ENCODE measurements around the gene CHCHD6. TPM values are rescaled to one million over a fixed set of nuclear protein-coding genes. Genes with fewer than 3 reads are reported as not detected.

Gene CHCHD6, protein sequence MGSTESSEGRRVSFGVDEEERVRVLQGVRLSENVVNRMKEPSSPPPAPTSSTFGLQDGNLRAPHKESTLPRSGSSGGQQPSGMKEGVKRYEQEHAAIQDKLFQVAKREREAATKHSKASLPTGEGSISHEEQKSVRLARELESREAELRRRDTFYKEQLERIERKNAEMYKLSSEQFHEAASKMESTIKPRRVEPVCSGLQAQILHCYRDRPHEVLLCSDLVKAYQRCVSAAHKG
- total RNA-seq = 10 to 100 TPM; 23.6 to 34.4 TPM
- 42.5 TPM for polyA plus RNA-seq (2013, experiment 1 of 2)
- polyA plus RNA-seq (2013, experiment 2 of 2) = 39.8 TPM
- long read RNA-seq, experiment 1, transcript CHCHD6-201 (8 exons, 1,006 nt) = major isoform, 16 of 25 reads
- long read RNA-seq, experiment 1, partial matches to known transcripts = 6 of 25 reads
- long read RNA-seq, experiment 1, other reads (novel, unspliced or antisense) = 3 of 25 reads
- long read RNA-seq, experiment 2, transcript CHCHD6-201 (8 exons, 1,006 nt) = major isoform, 24 of 37 reads
- long read RNA-seq, experiment 2, partial matches to known transcripts = 1 of 37 reads
- long read RNA-seq, experiment 2, other reads (novel, unspliced or antisense) = 12 of 37 reads
- long read RNA-seq, experiment 3, transcript CHCHD6-201 (8 exons, 1,006 nt) = major isoform, 31 of 50 reads
- long read RNA-seq, experiment 3, partial matches to known transcripts = 5 of 50 reads
- long read RNA-seq, experiment 3, other reads (novel, unspliced or antisense) = 14 of 50 reads
- long read RNA-seq, experiment 4, transcript CHCHD6-201 (8 exons, 1,006 nt) = major isoform, 57 of 72 reads
- long read RNA-seq, experiment 4, partial matches to known transcripts = 6 of 72 reads
- long read RNA-seq, experiment 4, other reads (novel, unspliced or antisense) = 9 of 72 reads

DNA sequence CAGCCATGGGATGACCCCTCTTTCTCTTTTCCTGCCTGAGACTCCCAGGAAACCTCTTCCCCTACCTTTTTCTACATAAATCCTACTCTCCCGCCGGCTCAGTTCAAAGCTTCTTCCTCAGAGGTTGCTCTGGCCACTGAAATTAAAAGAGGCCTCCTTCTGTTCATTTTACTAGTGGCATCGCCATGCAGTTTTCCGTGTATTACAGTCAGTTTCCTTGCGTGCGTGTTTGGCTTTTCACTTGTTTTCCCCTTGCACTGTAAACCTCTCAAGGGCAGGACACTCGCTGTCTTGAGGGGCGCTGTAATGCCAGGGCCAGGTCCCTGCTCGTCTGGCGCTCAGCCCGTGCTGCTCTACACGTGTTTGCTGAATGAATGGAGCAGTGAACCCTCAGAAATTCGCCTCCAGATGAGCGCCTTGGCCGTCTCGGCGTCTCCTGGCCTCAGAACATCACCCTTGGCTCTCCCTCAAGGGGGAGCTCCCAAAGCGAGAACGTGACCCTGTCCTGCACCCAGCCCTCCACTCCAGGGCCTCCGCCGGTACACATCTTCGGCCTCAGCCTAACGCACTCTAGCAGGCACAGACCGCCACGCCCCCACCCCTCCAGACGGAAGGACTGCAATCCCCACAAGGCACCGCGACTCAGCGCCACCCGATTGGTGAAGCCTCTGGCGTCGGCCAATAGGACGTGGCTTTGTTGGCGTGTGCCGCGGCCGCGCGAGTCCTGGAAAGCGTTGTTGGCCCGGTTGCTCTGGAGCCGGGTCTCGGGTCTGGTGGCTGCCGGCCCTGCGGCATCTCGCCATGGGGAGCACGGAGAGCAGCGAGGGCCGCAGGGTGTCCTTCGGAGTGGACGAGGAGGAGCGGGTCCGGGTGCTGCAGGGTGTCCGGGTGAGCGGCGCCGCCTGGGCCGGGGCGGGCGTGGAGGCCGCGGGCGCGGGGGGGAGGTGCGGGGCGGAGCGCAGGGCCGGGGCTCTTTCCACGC lies at the start of gene CHCHD6:
CHCHD6 (plus strand) TSS at position 729 of the 982 bp plus-strand sequence; CDS start at position 802, 73 bp downstream.
- WGBS, 2 experiments (ENCODE audit: insufficient coverage in 1 of 2, insufficient read length in 1 of 2) = 6 to 8% methylated on average over 48 to 69 of the region's 69 CpGs
- peak within 1 kb of the TSS; percentile 84 for H3K4me3 Mint-ChIP-seq
- peaks cover 5% of the 10 kb centered on the region for H3K36me3 Mint-ChIP-seq (ENCODE audit: low read depth)
- Histone ChIP-seq H3K36me3 (ENCODE audit: control insufficient read depth, insufficient read depth, low read length) (no peaks in the 10 kb centered on the region), H3K4me1 (ENCODE audit: control insufficient read depth, insufficient read depth, low read length) (no peaks in the 10 kb centered on the region), H3K9ac (ENCODE audit: extremely low read depth, low read length, poor library complexity, severe bottlenecking) (no peak within 1 kb of the TSS), H3K9me3 (ENCODE audit: control insufficient read depth, low read length) (no peaks in the 10 kb centered on the region), H3K4me3 (ENCODE audit: low read length) (peak within 1 kb of the TSS; percentile 79), H3K27ac (ENCODE audit: low read depth, low read length) (no peak within 1 kb of the TSS), H3K27me3 (ENCODE audit: control insufficient read depth, insufficient read depth, low read length, poor library complexity, severe bottlenecking) (peaks cover 18% of the 10 kb centered on the region)
- TF ChIP-seq, protein P1, sequence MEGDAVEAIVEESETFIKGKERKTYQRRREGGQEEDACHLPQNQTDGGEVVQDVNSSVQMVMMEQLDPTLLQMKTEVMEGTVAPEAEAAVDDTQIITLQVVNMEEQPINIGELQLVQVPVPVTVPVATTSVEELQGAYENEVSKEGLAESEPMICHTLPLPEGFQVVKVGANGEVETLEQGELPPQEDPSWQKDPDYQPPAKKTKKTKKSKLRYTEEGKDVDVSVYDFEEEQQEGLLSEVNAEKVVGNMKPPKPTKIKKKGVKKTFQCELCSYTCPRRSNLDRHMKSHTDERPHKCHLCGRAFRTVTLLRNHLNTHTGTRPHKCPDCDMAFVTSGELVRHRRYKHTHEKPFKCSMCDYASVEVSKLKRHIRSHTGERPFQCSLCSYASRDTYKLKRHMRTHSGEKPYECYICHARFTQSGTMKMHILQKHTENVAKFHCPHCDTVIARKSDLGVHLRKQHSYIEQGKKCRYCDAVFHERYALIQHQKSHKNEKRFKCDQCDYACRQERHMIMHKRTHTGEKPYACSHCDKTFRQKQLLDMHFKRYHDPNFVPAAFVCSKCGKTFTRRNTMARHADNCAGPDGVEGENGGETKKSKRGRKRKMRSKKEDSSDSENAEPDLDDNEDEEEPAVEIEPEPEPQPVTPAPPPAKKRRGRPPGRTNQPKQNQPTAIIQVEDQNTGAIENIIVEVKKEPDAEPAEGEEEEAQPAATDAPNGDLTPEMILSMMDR (conservative IDR thresholded peaks at IDR 0.05) = peak; percentile 52
- peaks cover 11% of the 10 kb centered on the region for H3K4me1 Mint-ChIP-seq
- H3K27ac Mint-ChIP-seq = peak within 1 kb of the TSS; percentile 60
- peaks cover 36% of the 10 kb centered on the region for H3K27me3 Mint-ChIP-seq (ENCODE audit: insufficient read depth)
- peak; percentile 99 for DNase-seq
- no peaks in the 10 kb centered on the region for H3K9me3 Mint-ChIP-seq

DNA sequence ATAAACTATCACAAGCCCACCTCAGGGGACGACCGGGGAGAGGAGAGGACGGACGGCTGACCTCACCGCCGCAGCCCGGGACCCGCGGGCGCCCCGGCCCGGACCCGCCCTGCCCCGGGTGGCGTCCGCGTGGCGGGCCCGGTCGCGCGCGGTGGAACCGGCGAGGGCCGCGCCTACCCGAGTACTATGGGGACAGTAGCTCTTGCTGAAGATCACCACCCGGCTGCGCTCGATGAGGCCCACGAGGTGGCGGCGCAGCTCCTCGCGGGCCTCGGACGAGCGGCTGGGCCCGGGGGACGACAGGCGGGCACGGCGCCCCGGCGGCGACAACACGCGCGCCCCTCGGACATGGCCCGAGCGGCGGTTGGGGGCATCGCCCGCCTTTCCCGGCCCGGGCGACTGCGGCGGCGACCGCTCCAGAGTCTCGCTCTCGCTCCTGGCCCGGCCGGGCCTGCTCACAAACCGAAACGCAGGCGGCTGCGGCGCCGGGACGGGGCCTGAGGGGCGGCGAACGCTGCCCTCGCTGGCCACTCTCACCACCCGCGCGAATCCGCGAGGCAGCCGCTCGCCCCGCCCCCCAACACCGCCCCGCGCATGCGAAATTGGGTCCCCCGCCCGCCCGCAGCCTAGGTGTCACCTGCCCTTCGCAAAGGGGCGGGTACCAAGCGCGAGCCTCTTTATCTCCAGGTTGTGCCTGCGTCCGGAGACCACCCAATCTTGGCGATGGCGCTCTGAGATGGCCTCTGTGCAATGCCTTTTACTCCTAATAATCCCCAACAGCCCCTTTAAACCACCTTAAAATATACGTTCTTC lies 49.3 kb upstream of the CHCHD6 start, which contains the start of gene TXNRD3:
TXNRD3 (minus strand) TSS at position 554 of the 813 bp plus-strand sequence.
- peak within 1 kb of the TSS; percentile 35 for H3K9ac ChIP-seq (ENCODE audit: extremely low read depth, low read length, poor library complexity, severe bottlenecking)
- WGBS, 2 experiments (ENCODE audit: insufficient coverage in 1 of 2, insufficient read length in 1 of 2) = 0% methylated on average over 41 to 101 of the region's 102 CpGs

More for the DNA sequence above, 49.3 kb upstream of the CHCHD6 start, which contains the start of gene TXNRD3:
- Histone ChIP-seq H3K4me1 (ENCODE audit: control insufficient read depth, insufficient read depth, low read length) (peaks cover 3% of the 10 kb centered on the region), H3K27ac (ENCODE audit: low read depth, low read length) (no peak within 1 kb of the TSS), H3K27me3 (ENCODE audit: control insufficient read depth, insufficient read depth, low read length, poor library complexity, severe bottlenecking) (peaks cover 15% of the 10 kb centered on the region), H3K36me3 (ENCODE audit: control insufficient read depth, insufficient read depth, low read length) (no peaks in the 10 kb centered on the region), H3K4me3 (ENCODE audit: low read length) (peak within 1 kb of the TSS; percentile 89), H3K9me3 (ENCODE audit: control insufficient read depth, low read length) (no peaks in the 10 kb centered on the region)
- TF ChIP-seq, protein P1 (conservative IDR thresholded peaks at IDR 0.05) = peak; percentile 38
- Mint-ChIP-seq H3K27me3 (ENCODE audit: insufficient read depth) (peaks cover 36% of the 10 kb centered on the region), H3K4me1 (peaks cover 3% of the 10 kb centered on the region), H3K9me3 (peaks cover 13% of the 10 kb centered on the region), H3K4me3 (peak within 1 kb of the TSS; percentile 68), H3K36me3 (ENCODE audit: low read depth) (no peaks in the 10 kb centered on the region), H3K27ac (peak within 1 kb of the TSS; percentile 70)
- DNase-seq = peak; percentile 94
